Measurements from ENCODE around the gene AARSD1.
A peak's percentile ranks its signal among the peaks of the same experiment; 100 is the strongest.
"Not testable (repeated sequence)": the region's sequence is repeated elsewhere in the genome, so short reads cannot be mapped to it uniquely, and the experiment has no call there.

Gene AARSD1

GRCh38 chr17:42937712-42938596 is 26.3 kb downstream of the AARSD1 start:
- Histone ChIP-seq H3K27ac (ENCODE audit: low read depth, low read length) (no peak overlapping the region), H3K4me1 (ENCODE audit: insufficient read depth, low read length) (no peaks in the 10 kb centered on the region), H3K27me3 (ENCODE audit: control insufficient read depth in 1 of 2, insufficient read depth in 2 of 2, low read length in 2 of 2) (no peaks in the 10 kb centered on the region), H3K4me3 (ENCODE audit: low read depth in 1 of 2, low read length in 2 of 2) (no peak overlapping the region), H3K9me3 (ENCODE audit: low read length) (no peaks in the 10 kb centered on the region), H3K9ac (ENCODE audit: low read length) (no peak overlapping the region), H3K36me3 (ENCODE audit: insufficient read depth, low read length) (no peaks in the 10 kb centered on the region)

- H3K27me3 ChIP-seq (ENCODE audit: control insufficient read depth in 1 of 2, insufficient read depth in 2 of 2, low read length in 2 of 2) = no peaks in the 10 kb centered on the region
- H3K36me3 ChIP-seq (ENCODE audit: insufficient read depth, low read length) = no peaks in the 10 kb centered on the region
- no peak overlapping the region for H3K9ac ChIP-seq (ENCODE audit: low read length)
- H3K9me3 ChIP-seq (ENCODE audit: low read length) = no peaks in the 10 kb centered on the region
- H3K4me1 ChIP-seq (ENCODE audit: insufficient read depth, low read length) = peaks cover 8% of the 10 kb centered on the region
- H3K27ac ChIP-seq (ENCODE audit: low read depth, low read length) = peak overlapping the region; percentile 45
- no peak overlapping the region for H3K4me3 ChIP-seq (ENCODE audit: low read depth in 1 of 2, low read length in 2 of 2)
These were observed 34.8 kb downstream of the AARSD1 start for GRCh38 chr17:42929497-42929844.

- H3K9ac ChIP-seq (ENCODE audit: low read length) = no peak overlapping the region
These were observed 35.3 kb downstream of the AARSD1 start for GRCh38 chr17:42928714-42929496.

GRCh38 chr17:42924891-42925290 is 39.4 kb downstream of the AARSD1 start:
- Histone ChIP-seq H3K27ac (ENCODE audit: low read depth, low read length) (no peak overlapping the region), H3K36me3 (ENCODE audit: insufficient read depth, low read length) (no peaks in the 10 kb centered on the region), H3K27me3 (ENCODE audit: control insufficient read depth in 1 of 2, insufficient read depth in 2 of 2, low read length in 2 of 2) (no peaks in the 10 kb centered on the region), H3K9ac (ENCODE audit: low read length) (no peak overlapping the region), H3K9me3 (ENCODE audit: low read length) (no peaks in the 10 kb centered on the region), H3K4me3 (ENCODE audit: low read depth in 1 of 2, low read length in 2 of 2) (no peak overlapping the region), H3K4me1 (ENCODE audit: insufficient read depth, low read length) (peaks cover 28% of the 10 kb centered on the region)

More at GRCh38 chr17:42928714-42929496, 35.3 kb downstream of the AARSD1 start:
- Histone ChIP-seq H3K4me1 (ENCODE audit: insufficient read depth, low read length) (peaks cover 8% of the 10 kb centered on the region), H3K36me3 (ENCODE audit: insufficient read depth, low read length) (no peaks in the 10 kb centered on the region), H3K27ac (ENCODE audit: low read depth, low read length) (peak overlapping the region; percentile 45), H3K9me3 (ENCODE audit: low read length) (no peaks in the 10 kb centered on the region), H3K27me3 (ENCODE audit: control insufficient read depth in 1 of 2, insufficient read depth in 2 of 2, low read length in 2 of 2) (no peaks in the 10 kb centered on the region), H3K4me3 (ENCODE audit: low read depth in 1 of 2, low read length in 2 of 2) (peak overlapping the region in 1 of 2 donors; percentile 46)

- H3K9me3 ChIP-seq (ENCODE audit: low read length); H3K27ac ChIP-seq (ENCODE audit: low read depth, low read length); H3K9ac ChIP-seq (ENCODE audit: low read length); H3K36me3 ChIP-seq (ENCODE audit: insufficient read depth, low read length); H3K4me3 ChIP-seq (ENCODE audit: low read depth in 1 of 2, low read length in 2 of 2); H3K27me3 ChIP-seq (ENCODE audit: control insufficient read depth in 1 of 2, insufficient read depth in 2 of 2, low read length in 2 of 2): not testable (repeated sequence)
- H3K4me1 ChIP-seq (ENCODE audit: insufficient read depth, low read length) = peaks cover 20% of the 10 kb centered on the region
These were observed 40.8 kb downstream of the AARSD1 start for GRCh38 chr17:42923472-42923871.

- Histone ChIP-seq H3K36me3 (ENCODE audit: insufficient read depth, low read length) (no peaks in the 10 kb centered on the region), H3K27ac (ENCODE audit: low read depth, low read length) (peak overlapping the region; percentile 22), H3K9me3 (ENCODE audit: low read length) (no peaks in the 10 kb centered on the region), H3K27me3 (ENCODE audit: control insufficient read depth in 1 of 2, insufficient read depth in 2 of 2, low read length in 2 of 2) (no peaks in the 10 kb centered on the region), H3K4me1 (ENCODE audit: insufficient read depth, low read length) (peaks cover 20% of the 10 kb centered on the region), H3K9ac (ENCODE audit: low read length) (no peak overlapping the region), H3K4me3 (ENCODE audit: low read depth in 1 of 2, low read length in 2 of 2) (no peak overlapping the region)
These were observed 42.0 kb downstream of the AARSD1 start for GRCh38 chr17:42922294-42922693.

GRCh38 chr17:42920922-42921321 is 43.3 kb downstream of the AARSD1 start:
- Histone ChIP-seq H3K27me3 (ENCODE audit: control insufficient read depth in 1 of 2, insufficient read depth in 2 of 2, low read length in 2 of 2) (no peaks in the 10 kb centered on the region), H3K9me3 (ENCODE audit: low read length) (no peaks in the 10 kb centered on the region), H3K4me3 (ENCODE audit: low read depth in 1 of 2, low read length in 2 of 2) (no peak overlapping the region), H3K27ac (ENCODE audit: low read depth, low read length) (no peak overlapping the region), H3K9ac (ENCODE audit: low read length) (no peak overlapping the region), H3K36me3 (ENCODE audit: insufficient read depth, low read length) (no peaks in the 10 kb centered on the region), H3K4me1 (ENCODE audit: insufficient read depth, low read length) (peaks cover 20% of the 10 kb centered on the region)

- Histone ChIP-seq H3K27ac (ENCODE audit: low read depth, low read length) (no peak overlapping the region), H3K4me1 (ENCODE audit: insufficient read depth, low read length) (peaks cover 20% of the 10 kb centered on the region)
These were observed 44.0 kb downstream of the AARSD1 start for GRCh38 chr17:42920106-42920900.

GRCh38 chr17:42919522-42920077 is 44.7 kb downstream of the AARSD1 start:
- H3K4me1 ChIP-seq (ENCODE audit: insufficient read depth, low read length) = peaks cover 20% of the 10 kb centered on the region
- not testable (repeated sequence) for H3K27me3 ChIP-seq (ENCODE audit: control insufficient read depth in 1 of 2, insufficient read depth in 2 of 2, low read length in 2 of 2); H3K9me3 ChIP-seq (ENCODE audit: low read length); H3K27ac ChIP-seq (ENCODE audit: low read depth, low read length); H3K36me3 ChIP-seq (ENCODE audit: insufficient read depth, low read length); H3K4me3 ChIP-seq (ENCODE audit: low read depth in 1 of 2, low read length in 2 of 2); H3K9ac ChIP-seq (ENCODE audit: low read length)

More at GRCh38 chr17:42920106-42920900, 44.0 kb downstream of the AARSD1 start:
- Histone ChIP-seq H3K36me3 (ENCODE audit: insufficient read depth, low read length) (no peaks in the 10 kb centered on the region), H3K27me3 (ENCODE audit: control insufficient read depth in 1 of 2, insufficient read depth in 2 of 2, low read length in 2 of 2) (no peaks in the 10 kb centered on the region), H3K4me3 (ENCODE audit: low read depth in 1 of 2, low read length in 2 of 2) (no peak overlapping the region), H3K9ac (ENCODE audit: low read length) (no peak overlapping the region), H3K9me3 (ENCODE audit: low read length) (no peaks in the 10 kb centered on the region)

- Histone ChIP-seq H3K4me3 (ENCODE audit: low read depth in 1 of 2, low read length in 2 of 2) (no peak overlapping the region), H3K9me3 (ENCODE audit: low read length) (no peaks in the 10 kb centered on the region), H3K4me1 (ENCODE audit: insufficient read depth, low read length) (peaks cover 20% of the 10 kb centered on the region), H3K27me3 (ENCODE audit: control insufficient read depth in 1 of 2, insufficient read depth in 2 of 2, low read length in 2 of 2) (no peaks in the 10 kb centered on the region), H3K36me3 (ENCODE audit: insufficient read depth, low read length) (no peaks in the 10 kb centered on the region), H3K9ac (ENCODE audit: low read length) (no peak overlapping the region), H3K27ac (ENCODE audit: low read depth, low read length) (no peak overlapping the region)
These were observed 45.2 kb downstream of the AARSD1 start for GRCh38 chr17:42918902-42919521.

Data from muscle layer of colon (tissue), 2 donors.